ENCODE measurements around the gene LRRC25.

Gene LRRC25

GRCh38 chr19:18440936-18441803, 43.7 kb upstream of the LRRC25 start:
- Histone ChIP-seq H3K4me3 (ENCODE audit: low read length) (no peak overlapping the region), H3K4me2 (ENCODE audit: low read length) (no peak overlapping the region), H3K4me1 (ENCODE audit: control insufficient read depth, insufficient read depth, low read length) (peaks cover 17% of the 10 kb centered on the region), H3K27me3 (ENCODE audit: control insufficient read depth, insufficient read depth, low read length) (no peaks in the 10 kb centered on the region), H3K36me3 (ENCODE audit: insufficient read depth, low read length) (peaks cover 21% of the 10 kb centered on the region), H3K9me3 (replicated peaks; ENCODE audit: low read length) (no peaks in the 10 kb centered on the region), H3K9ac (ENCODE audit: low read depth, low read length) (no peak overlapping the region)

GRCh38 chr19:18440415-18440877, 43.0 kb upstream of the LRRC25 start:
- H3K4me2 ChIP-seq (ENCODE audit: low read length), result no peak overlapping the region
- no peak overlapping the region for H3K9ac ChIP-seq (ENCODE audit: low read depth, low read length)
- H3K4me1 ChIP-seq (ENCODE audit: control insufficient read depth, insufficient read depth, low read length), result peaks cover 17% of the 10 kb centered on the region
- H3K9me3 ChIP-seq (replicated peaks; ENCODE audit: low read length), result no peaks in the 10 kb centered on the region
- no peak overlapping the region for H3K4me3 ChIP-seq (ENCODE audit: low read length)
- H3K27me3 ChIP-seq (ENCODE audit: control insufficient read depth, insufficient read depth, low read length), result no peaks in the 10 kb centered on the region
- peaks cover 14% of the 10 kb centered on the region for H3K36me3 ChIP-seq (ENCODE audit: insufficient read depth, low read length)

DNA sequence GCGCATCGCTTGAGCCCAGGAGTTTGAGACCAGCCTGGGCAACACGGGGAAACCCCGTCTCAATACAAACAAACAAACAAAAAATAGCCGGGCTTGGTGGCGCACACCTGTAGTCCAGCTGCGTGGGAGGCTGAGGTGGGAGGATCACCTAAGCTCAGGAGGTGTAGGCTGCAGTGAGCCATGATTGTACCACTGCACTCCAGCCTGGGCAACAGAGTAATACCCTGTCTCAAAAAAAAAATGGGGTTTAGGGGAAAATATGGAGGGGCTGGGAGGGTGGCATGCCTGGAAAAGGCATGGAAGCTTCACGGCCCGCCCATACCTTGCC, 42.5 kb upstream of the LRRC25 start:
- H3K9me3 ChIP-seq (replicated peaks; ENCODE audit: low read length), result no peaks in the 10 kb centered on the region
- H3K4me1 ChIP-seq (ENCODE audit: control insufficient read depth, insufficient read depth, low read length), result peaks cover 17% of the 10 kb centered on the region
- H3K4me2 ChIP-seq (ENCODE audit: low read length), result no peak overlapping the region
- H3K9ac ChIP-seq (ENCODE audit: low read depth, low read length), result no peak overlapping the region
- H3K4me3 ChIP-seq (ENCODE audit: low read length), result no peak overlapping the region
- H3K36me3 ChIP-seq (ENCODE audit: insufficient read depth, low read length), result peaks cover 14% of the 10 kb centered on the region
- H3K27me3 ChIP-seq (ENCODE audit: control insufficient read depth, insufficient read depth, low read length), result no peaks in the 10 kb centered on the region

DNA sequence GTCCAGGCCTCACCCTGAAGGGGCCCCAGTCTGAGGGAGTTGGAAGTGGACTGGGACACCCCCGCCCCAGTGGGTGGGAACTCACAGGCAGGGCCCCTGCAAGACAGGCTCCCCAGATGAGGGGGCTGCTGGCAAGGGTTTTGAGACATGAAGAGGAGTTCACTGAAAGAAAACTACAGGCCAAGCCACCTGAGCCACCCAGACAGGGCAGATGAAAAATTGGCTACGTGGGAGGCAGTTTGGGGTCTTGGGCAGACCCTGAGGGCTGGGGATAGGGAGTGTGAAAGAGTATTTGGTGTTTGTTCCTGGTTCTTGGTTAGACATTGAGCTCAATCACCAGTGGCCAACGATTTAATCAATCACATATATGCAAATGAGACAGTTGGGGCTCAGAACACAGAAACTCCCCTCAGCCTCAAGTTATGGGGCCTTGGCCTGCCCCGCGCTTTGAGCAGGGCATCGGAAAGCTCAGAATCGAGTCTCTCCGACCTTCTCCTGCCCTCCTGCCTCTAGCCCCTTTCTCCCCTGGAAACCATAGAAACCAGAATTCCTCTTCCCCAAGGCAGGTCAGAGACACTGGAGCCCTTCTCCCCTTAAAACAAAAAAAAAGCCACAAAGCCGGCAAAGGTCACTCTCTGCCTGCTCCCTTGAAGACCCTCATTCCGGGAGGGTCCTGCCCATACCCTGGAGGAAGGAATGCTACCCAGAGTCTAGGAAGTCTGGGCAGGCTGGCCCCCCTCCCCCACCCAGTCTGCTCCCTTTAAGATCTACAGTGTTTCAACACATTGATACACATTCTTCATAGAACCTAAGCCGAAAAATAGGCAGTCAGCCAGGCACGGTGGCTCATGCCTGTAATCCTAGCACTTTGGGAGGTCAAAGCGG, 41.8 kb upstream of the LRRC25 start:
- Histone ChIP-seq H3K4me2 (ENCODE audit: low read length) (no peak overlapping the region), H3K9ac (ENCODE audit: low read depth, low read length) (no peak overlapping the region), H3K4me1 (ENCODE audit: control insufficient read depth, insufficient read depth, low read length) (peaks cover 17% of the 10 kb centered on the region), H3K4me3 (ENCODE audit: low read length) (no peak overlapping the region), H3K9me3 (replicated peaks; ENCODE audit: low read length) (no peaks in the 10 kb centered on the region), H3K27me3 (ENCODE audit: control insufficient read depth, insufficient read depth, low read length) (no peaks in the 10 kb centered on the region), H3K36me3 (ENCODE audit: insufficient read depth, low read length) (peaks cover 10% of the 10 kb centered on the region)

DNA sequence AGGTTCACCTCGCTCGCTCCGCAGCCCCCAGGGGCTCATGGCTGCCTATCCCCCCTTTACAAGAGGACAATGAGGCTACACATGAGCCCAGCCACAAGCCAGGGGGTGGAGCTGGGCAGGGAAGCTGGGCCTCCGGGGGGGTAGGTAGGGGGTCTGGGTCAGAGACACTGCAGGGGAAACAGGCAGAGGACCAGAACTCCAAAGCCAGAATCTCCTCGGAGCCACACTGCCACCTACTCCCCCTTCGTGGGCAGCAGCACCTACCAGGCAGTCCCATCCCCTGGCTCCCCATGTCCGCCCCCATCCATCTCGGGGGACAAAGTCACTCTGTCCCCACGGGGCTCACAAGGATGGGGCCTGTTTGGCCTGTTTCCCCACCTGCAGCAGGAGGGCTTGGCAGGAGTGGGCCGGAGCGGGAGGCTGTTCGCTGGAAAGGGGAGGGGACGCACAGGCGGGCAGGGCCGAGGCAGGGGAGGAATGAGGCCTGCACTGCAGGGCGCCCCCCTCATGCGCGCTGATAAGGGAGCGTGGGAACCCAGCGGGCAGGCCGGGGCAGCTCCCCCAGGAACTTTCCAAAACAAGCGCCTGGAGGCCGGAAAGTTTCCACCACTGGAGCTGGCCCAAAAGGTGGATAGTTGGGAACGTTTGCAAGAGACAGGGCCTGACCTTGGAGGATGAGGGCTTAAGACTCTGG, 41.1 kb upstream of the LRRC25 start:
- H3K9ac ChIP-seq (ENCODE audit: low read depth, low read length), result no peak overlapping the region
- no peaks in the 10 kb centered on the region for H3K27me3 ChIP-seq (ENCODE audit: control insufficient read depth, insufficient read depth, low read length)
- H3K4me3 ChIP-seq (ENCODE audit: low read length), result no peak overlapping the region
- peaks cover 2% of the 10 kb centered on the region for H3K36me3 ChIP-seq (ENCODE audit: insufficient read depth, low read length)
- peak overlapping the region; percentile 81 for H3K4me2 ChIP-seq (ENCODE audit: low read length)
- H3K9me3 ChIP-seq (replicated peaks; ENCODE audit: low read length), result no peaks in the 10 kb centered on the region
- H3K4me1 ChIP-seq (ENCODE audit: control insufficient read depth, insufficient read depth, low read length), result peaks cover 17% of the 10 kb centered on the region

- peaks cover 23% of the 10 kb centered on the region for H3K4me1 ChIP-seq (ENCODE audit: control insufficient read depth, insufficient read depth, low read length)
- H3K27me3 ChIP-seq (ENCODE audit: control insufficient read depth, insufficient read depth, low read length), result no peaks in the 10 kb centered on the region
- peak within 1 kb of the TSS; percentile 38 for H3K9ac ChIP-seq (ENCODE audit: low read depth, low read length)
- no peaks in the 10 kb centered on the region for H3K9me3 ChIP-seq (replicated peaks; ENCODE audit: low read length)
- peak within 1 kb of the TSS; percentile 62 for H3K4me3 ChIP-seq (ENCODE audit: low read length)
- H3K4me2 ChIP-seq (ENCODE audit: low read length), result peak within 1 kb of the TSS; percentile 85
- peaks cover 2% of the 10 kb centered on the region for H3K36me3 ChIP-seq (ENCODE audit: insufficient read depth, low read length)
Observed at GRCh38 chr19:18437491-18438330, 40.3 kb upstream of the LRRC25 start, which contains the start of gene ISYNA1. TSS of gene ISYNA1 (minus strand) at chr19:18438133. CDS start at chr19:18437979, 154 bp downstream.

GRCh38 chr19:18436671-18437490, 39.5 kb upstream of the LRRC25 start:
- peak overlapping the region; percentile 62 for H3K4me3 ChIP-seq (ENCODE audit: low read length)
- H3K4me1 ChIP-seq (ENCODE audit: control insufficient read depth, insufficient read depth, low read length), result peaks cover 23% of the 10 kb centered on the region
- peak overlapping the region; percentile 26 for H3K9ac ChIP-seq (ENCODE audit: low read depth, low read length)
- no peaks in the 10 kb centered on the region for H3K27me3 ChIP-seq (ENCODE audit: control insufficient read depth, insufficient read depth, low read length)
- peak overlapping the region; percentile 85 for H3K4me2 ChIP-seq (ENCODE audit: low read length)
- H3K9me3 ChIP-seq (replicated peaks; ENCODE audit: low read length), result no peaks in the 10 kb centered on the region
- H3K36me3 ChIP-seq (ENCODE audit: insufficient read depth, low read length), result peaks cover 3% of the 10 kb centered on the region

- Histone ChIP-seq H3K36me3 (ENCODE audit: insufficient read depth, low read length) (peaks cover 3% of the 10 kb centered on the region), H3K4me3 (ENCODE audit: low read length) (no peak overlapping the region), H3K9me3 (replicated peaks; ENCODE audit: low read length) (no peaks in the 10 kb centered on the region), H3K27me3 (ENCODE audit: control insufficient read depth, insufficient read depth, low read length) (no peaks in the 10 kb centered on the region), H3K4me2 (ENCODE audit: low read length) (peak overlapping the region; percentile 85), H3K4me1 (ENCODE audit: control insufficient read depth, insufficient read depth, low read length) (peaks cover 23% of the 10 kb centered on the region), H3K9ac (ENCODE audit: low read depth, low read length) (no peak overlapping the region)
Observed at GRCh38 chr19:18435842-18436670, 38.6 kb upstream of the LRRC25 start.

GRCh38 chr19:18435178-18435841, 37.9 kb upstream of the LRRC25 start:
- Histone ChIP-seq H3K9me3 (replicated peaks; ENCODE audit: low read length) (no peaks in the 10 kb centered on the region), H3K4me2 (ENCODE audit: low read length) (no peak overlapping the region), H3K4me1 (ENCODE audit: control insufficient read depth, insufficient read depth, low read length) (peaks cover 23% of the 10 kb centered on the region), H3K36me3 (ENCODE audit: insufficient read depth, low read length) (peaks cover 10% of the 10 kb centered on the region), H3K4me3 (ENCODE audit: low read length) (no peak overlapping the region), H3K27me3 (ENCODE audit: control insufficient read depth, insufficient read depth, low read length) (no peaks in the 10 kb centered on the region), H3K9ac (ENCODE audit: low read depth, low read length) (no peak overlapping the region)
